SHP77 treated with DMSO at 0.1 percent for 48 hours (cell line): ENCODE measurements around the gene CTNND2.

Experiments used
- DNase-seq: peaks from one replicate; lab custom pipeline; 2025; lab: John Stamatoyannopoulos, UW

CTNND2 gene

DNA sequence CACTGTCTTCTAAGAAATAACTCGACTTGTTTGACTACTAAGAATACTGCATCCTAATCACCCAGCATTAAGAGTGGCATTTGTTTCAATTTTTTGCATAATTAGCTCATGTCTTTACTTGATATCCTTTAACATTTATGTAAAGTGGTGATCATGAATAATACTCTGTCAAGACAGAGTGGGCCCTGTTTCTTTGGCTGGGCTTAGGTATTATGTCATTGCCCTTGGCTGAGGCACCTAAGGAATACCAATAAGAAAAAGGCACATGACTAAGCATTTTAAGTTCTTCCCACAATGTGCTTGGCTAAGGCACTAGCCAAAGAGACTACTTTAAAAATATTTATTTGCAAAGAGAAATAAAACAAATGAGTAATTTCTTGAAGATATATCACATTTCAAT lies 308.1 kb downstream of the CTNND2 start:
- no peak for DNase-seq

DNA sequence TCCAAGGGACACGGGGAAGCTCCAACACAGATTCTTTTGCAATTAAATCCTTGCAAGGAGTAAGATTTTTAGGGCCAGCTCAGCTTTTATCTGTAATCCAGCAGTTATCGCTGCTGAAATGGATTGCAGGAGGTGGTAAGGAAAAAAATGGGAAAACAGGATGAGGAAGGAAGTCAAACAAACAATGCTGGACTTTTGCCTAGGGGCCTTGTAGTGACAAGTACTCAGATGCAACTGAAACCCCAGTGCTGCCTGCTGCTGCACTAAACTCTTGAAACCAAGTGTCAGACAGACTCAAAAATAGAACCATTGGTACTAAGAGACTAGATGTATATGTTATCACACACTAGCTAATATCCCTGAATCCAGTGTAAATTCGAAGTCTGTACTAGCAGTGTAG lies 309.2 kb downstream of the CTNND2 start:
- no peak for DNase-seq

DNA sequence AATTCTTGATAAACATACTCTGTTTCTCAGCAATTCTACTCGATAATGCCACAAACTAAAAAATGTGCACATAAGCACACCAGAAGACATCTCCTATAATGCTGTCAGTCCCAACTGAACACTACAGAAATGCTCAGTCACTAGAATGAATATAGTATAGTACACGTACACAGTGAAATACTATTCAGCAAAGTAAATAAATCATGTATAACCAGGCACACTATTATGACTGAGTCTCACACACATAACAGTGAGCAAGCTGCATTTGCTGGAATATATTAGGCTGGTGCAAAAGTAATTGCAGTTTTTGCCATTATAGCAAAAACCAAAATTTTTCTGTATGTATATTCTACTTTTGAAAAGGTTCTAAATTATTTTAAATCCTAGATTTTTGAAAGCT lies 310.2 kb downstream of the CTNND2 start:
- no peak for DNase-seq

DNA sequence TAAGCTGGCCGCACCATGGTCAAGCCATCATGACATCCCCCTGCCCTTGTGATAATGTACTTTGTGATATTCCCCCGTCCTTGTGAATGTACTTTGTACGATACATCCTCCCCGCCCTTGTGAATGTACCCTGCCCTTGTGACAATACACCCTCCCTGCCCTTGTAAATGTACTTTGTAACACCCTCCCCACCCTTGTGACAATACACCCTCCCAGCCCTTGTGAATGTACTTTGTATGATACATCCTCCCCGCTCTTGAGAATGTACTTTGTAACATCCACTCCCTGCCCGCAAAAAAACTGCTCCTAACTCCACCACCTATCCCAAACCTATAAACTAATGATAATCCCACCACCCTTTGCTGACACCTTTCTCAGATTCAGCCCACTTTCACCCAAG lies 313.8 kb downstream of the CTNND2 start:
- no peak for DNase-seq

DNA sequence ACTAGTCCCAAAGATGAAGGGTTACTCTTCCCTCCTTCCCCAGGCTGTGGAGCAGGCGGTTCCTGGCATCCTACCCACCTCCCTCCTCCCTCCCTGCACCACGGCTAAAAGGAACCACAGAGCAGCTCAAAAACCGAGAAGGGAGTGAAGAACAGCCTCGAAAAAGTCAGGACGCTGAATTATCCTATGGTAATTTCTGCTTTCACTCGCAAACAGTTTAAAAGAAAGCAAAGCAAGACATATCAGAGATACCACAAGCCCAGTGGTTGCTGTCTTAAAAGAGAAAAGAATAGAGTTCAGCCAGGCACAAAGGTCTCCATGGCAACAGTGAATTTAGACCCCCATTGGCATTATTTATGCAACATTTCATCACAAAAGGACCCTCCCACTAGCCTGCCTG lies 315.4 kb downstream of the CTNND2 start:
- no peak for DNase-seq

DNA sequence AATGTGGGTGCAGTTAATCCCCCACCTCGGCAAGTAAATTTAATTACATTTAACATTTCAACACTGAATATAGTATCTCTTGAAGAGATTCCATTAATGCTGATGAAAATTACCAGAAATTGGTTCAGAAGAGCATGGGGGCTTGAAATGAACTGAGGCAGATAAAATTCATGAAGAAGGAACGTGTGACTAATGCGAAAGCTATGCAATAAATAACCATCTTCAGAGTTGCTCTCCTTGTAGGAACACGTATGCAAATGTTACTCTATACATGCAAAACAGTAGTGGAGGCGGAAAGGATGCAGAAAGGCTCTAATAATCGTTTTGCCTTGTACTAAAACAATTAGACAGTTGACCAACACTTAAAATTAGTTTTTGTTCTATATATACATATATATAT lies 320.2 kb downstream of the CTNND2 start:
- DNase-seq: no peak

DNA sequence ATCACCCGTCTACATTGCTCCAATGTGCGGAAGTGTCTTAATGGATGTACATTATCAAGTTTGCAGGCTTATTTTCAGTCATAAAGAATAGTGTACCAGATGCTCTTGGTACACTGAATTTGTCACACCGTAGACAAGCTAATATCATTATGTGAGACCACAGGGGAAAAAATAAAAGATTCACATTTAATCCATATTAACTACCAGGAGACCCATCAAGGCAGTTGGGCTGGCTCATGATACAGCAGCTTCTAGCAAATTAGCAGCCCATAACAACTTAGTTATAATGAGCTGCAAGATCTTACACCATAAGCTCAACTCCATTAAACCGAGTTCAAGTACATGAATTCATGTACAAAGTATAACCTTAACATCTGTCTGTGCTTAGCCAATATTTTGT lies 324.9 kb downstream of the CTNND2 start:
- DNase-seq: no peak

DNA sequence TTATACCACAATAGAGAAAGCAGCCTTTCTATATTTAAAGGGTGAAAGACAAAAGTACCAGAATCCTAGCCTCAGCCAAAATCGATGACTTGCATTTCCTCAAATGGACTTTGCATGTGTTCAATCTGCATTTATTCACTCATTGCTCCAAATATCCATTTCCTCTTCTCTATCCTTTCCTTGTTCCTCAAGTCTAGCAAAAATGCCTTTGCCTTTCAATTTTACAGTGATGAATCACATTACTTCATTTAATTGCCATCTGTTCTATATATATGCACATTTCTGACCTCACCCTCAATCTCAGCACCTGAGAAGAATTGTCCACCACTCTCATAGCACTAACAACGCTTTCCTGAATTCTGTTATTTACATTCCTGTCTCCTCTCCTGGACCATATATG lies 329.5 kb downstream of the CTNND2 start:
- DNase-seq: no peak

DNA sequence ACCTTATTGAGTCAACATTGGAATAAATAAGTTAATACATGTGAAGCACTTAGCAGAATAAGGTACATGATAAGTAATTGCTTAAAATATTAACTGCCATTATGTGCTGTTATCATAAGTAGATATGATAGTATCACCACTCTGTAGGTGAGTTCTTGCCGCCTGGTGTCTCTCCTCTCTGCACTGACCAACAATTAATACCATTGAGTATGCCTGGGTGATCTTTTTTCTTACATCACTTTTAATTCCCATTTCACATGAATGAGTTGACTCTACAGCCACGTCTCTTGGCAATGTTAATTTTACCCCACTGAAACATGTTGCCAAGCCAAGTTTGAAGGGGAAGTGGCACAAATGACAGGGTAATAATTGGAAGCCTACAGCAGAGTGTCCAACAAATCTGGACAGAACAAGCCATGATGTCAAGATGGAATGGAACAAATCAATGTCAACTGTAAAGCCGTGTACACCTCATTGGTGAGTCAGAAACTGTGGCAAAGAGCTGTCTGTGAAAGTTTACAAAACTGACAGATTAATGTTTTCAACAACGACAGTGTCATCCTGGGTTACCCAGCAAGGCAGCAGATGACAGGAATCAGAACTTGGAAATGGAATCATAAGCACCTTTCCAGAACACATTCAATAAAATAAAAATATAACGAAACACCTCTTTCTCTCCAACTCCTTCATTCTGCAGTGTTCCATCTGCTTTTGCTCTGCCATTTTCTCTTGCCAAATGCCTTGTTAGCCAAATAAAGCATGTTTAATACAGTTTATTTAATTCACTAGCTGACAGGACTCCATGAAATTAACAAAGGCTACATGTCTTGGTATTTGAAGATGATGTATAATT lies 330.9 kb downstream of the CTNND2 start:
- DNase-seq: no peak

DNA sequence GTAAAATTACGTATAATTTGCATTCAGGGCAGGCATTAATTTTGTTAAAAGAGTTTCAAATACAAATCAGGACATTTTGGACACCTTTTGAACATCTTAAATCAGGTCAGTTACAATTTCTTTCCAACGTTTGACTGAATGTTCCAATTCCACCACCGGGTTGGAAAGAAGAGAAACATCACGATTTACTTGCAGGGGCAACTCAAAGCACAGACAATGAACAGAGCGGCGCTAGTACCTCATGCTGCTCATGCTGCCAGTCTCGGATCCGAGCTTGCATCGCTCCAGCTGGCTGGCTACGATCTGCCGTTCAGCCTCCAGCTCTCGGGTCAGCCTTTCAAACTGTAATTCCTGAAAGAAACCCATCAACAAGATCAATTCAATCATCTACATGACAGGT lies 339.5 kb downstream of the CTNND2 start:
- DNase-seq: no peak

DNA sequence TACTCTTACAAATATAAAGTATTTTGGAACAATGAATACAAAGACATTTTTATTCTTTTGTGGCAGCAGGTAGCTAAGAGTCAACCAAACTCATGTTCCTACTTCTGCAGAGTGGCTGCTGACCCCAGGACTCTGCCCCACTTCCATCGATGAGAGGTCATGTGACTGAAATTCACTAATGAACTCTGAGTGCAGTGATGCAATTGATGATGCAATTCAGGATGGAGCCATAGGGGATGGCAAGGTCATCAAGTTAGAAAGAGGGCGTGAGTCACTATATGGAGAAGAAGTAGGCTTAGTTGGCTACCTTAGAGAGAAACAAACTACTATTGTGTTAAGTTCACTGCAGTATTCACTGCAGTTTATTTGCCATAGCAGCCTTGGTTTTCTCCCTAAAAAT lies 340.4 kb downstream of the CTNND2 start:
- DNase-seq: no peak

DNA sequence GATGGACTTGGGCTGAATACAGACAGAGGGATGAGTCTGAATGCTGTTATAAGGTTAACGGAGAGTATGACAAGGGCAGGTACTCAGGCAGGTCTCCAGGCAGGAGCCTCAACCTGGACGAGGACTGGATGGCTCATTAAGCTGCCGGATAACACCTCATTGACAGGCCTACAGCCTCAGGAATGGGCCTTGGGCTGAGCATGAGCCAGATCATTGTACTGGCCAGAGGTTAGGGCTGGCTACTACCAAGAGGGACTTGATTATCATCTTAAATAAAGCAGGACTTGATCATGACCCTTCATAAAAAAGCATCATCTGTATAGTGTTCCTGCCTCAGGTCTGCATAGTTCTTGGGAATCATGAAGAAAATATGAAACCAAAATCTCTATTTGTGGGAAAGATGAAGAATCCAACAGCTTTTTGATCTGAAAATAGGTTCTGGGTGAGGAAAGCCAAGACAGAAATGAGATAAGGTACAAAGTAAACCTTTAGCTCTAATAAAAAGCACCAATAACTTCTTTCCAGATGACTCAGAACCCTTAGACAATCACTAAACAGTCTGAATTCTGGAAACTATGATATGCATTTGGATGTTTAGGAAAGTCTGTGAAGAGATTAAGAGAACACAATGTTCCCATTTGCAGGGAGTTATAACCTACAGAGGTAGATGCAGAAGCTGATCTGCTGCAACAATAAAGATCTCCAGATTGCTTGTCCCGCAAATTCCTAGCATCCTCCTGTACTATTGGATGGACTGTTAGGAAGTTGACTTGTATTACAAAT lies 343.1 kb downstream of the CTNND2 start:
- DNase-seq: no peak

DNA sequence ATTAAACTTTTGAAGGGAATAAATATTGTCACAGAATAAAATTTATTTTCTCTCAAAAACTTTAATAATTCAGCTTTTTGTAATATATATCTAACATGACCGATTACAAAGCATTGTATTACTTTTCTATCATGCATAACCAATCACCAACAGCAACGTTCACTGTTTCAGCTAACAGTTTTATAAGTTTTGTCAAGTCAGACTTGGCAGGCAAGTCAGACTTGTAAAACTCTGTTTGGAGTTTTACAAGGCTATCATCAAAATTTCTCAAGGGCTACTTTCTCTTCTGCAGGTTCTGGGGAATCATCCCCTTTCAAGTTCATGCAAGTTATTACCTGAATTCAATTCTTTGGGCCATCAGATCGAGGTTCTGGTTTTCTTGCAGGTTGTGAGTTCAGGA lies 347.2 kb downstream of the CTNND2 start:
- DNase-seq: no peak

DNA sequence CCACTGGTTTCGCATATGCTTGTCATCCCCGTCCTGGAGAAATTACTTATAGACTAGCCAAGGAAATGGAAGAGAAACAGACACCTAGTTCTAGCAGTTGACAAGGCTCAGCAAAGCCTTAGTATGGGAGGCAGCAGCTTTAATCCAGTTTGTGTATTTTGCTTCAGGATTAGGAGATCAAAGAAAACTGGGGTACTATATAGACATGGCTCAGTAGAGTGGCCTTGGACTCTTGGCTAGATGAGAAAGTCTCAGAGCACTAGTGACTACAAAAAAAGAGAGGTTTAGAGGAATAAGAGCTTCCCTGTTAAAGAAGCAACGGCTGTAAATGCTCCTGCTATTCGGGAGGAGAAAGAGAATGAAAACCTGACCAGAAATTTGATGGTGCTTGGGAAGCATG lies 349.1 kb downstream of the CTNND2 start:
- no peak for DNase-seq

DNA sequence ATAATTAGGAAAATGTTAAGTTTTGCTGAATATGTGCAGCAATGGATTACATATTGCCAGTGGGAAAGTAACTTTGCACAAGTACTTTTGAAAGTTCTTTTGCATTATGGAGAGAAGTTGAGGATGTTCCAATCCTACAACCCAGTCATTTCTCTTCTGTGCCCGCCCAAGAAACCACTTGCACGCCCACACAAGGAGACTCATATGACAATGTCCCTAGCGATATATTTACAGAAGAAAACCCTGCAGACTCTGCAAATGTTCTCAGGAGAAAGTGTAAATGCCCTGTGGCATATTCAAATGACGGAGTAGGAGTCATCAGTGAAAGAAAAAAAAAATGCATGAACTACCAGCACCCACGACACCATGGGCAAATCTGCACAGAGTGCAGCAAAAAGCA lies 356.5 kb downstream of the CTNND2 start:
- DNase-seq: no peak

DNA sequence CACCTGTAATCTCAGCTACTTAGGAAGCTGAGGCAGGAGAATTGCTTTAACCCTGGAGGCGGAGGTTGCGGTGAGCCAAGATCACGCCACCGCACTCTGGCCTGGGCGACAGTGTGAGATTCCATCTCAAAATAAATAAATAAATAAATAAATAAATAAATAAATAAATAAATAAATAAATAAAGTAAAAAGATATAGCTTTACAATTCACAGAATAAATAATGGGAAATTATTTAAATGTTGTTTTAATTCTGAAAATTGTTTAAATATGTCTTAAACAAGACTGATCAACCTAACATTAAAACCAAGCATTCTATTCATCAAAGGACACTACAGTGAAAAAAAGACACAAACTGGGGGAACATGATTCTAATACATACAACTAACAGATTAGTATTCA lies 357.1 kb downstream of the CTNND2 start:
- DNase-seq: no peak

DNA sequence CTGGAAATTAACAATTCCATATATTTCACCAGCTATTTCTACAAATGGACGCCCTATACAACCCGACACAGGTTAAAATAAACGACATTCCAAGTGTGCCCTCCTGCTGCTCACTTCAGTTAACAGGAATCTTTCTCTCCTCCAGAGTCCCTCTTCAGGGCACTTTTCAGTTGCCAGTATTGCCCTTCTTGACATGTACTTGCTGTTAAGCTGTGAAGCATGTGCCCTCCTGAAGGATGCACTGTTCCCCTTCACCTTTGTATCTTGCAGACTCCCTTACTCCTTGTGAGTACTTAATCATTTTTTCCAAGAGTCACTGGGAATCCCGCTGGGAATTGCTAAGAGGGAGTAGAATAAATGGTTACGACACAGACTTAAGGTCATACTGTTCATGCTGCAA lies 364.1 kb downstream of the CTNND2 start:
- DNase-seq: no peak

DNA sequence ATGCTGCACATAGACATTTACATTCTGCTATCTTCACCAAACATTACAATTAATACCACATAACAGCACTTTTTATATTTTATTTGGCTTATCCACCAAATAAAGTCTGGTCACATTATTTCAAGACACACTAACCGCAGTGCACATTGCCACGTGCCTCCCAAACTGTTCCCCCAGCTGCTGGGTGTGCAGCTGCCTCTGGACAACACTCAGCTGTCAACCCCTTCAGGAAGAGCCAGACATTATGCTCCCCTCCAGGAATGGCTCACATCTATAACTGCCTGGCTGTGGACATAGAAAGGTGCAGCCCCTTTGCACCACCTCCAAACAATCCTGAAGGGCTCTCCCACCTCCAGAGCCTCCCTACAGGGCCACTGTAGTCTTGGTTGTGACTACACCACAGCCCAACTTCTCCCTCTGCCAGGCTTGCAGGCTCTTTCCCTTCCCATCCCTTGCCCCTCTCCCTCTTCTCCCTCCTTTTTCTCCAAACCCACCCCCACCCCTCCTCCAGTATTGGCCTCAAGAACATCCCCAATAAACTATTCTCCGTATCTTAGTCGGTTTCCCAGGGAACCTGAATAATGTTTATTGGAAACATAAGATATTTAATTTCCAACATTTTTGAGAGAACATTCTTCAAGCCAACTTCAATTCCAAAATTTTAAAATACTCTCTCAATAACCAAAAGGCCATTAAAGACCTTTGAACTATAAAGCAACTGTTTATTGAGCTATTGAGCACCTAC lies 372.3 kb downstream of the CTNND2 start:
- DNase-seq: no peak

DNA sequence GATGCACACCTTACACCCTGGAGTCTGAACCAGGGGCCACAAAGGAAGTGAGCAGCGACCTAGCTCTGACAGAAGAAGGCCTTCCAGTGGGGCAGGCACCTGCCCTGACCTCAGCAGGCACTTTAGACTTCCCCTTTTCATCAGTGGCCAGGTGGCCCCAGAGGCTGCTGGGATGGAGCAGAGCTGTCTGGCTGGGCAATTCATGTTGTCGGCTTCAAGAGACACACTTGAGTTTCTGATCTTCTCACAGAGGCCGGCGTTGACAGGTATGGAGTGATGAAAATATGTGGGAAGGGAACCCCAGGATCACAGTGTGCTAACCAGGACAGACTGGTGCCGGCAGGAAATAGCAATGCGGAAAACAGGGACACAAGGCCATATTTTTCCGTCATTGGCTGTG lies 375.5 kb downstream of the CTNND2 start:
- no peak for DNase-seq

DNA sequence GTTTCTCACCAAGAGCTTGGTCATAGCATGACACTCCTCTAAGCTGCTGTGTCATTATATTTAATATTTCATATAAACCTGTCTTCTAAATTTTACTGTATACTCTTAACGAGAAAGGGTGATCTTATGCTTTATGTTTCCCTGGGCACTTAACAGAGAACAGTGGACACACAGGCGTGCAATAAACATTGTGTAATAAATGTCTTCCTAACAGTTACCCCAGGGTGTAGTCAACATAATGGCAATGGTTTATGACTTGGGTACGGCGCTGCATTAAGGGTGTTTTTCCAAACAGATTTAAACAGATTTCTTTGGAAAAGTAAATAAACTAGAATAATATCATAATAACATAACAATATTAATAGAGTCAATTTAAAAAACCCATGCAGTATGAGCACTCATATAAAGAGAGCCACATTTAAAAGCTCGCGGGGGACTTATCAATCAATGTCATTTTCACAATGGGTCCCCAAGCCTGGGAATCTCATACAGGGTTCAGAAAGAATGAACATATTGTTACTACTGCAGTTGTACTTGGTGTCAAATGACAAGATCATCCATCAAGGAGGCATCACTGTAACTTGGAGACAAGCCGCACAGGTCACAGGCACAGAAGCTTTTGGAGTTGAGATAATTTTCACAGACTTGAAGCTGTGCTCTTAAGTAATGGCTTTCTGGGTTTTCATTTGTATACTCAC lies 376.4 kb downstream of the CTNND2 start:
- no peak for DNase-seq

DNA sequence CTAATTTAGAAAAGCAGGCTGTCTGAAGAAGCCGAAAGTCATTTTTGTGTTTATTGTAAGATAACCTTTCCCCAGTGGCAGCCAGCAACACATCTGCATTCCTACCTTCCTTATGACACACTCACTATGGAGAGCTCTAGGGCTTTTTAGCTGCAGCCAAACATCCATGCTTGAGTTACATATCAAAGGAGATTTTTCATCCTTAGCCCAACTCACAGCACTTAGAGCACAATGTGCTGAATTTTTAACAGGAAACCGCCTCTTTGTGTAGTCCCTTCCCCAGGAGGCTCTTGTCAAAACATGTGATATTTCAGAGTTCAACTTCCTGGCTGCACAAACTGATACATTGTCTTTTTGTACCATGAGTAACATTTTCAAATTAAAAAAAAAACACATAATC lies 379.2 kb downstream of the CTNND2 start:
- DNase-seq: no peak

DNA sequence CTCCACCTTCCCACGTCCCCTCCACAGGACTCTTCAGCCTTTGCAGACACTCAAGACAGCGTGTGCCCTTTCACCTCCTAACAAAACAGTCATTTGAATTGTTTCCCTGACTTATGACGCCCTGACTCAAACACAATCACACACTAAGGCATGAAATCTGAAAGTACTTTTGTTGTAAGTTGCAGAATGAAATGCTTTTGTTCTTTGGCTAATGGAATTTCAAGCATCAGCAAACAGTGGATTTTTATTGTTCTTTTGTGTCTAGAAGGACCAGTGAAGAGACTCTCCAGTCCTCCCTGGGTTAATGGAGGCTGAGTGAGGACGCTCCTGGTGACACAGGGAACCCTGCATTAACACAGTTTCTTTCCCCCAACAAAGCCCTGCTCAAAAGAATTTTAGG lies 380.1 kb downstream of the CTNND2 start:
- DNase-seq: no peak
